ENCODE data around the gene RAPGEF1. TPM values are rescaled to one million over a fixed set of nuclear protein-coding genes. Genes with fewer than 3 reads are reported as not detected.

RAPGEF1 gene
- total RNA-seq, 1 experiment from 2014 or later, result 61.5 TPM

DNA sequence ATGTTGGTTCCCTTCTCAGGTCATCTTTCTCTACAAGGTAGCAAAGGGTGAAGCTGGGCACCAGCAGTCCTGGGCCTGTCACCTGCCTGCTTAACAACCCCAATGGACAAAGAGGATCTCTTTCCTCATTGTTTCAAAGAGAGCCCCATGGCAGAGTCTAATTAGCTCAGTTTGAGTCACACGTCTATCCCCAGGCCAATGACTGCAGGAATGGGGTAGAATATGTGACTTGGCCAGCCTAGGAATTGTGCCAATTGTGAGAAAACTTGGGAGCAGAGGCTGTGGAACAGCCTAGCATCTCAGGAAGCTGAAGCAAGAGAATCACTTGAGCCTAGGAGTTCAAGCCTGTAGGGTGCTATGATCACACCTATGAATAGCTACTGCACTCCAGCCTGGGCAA is 3.6 kb upstream of the RAPGEF1 start:
- Histone ChIP-seq H3K36me3 (ENCODE audit: insufficient read depth, low read length, poor library complexity, severe bottlenecking) (no peaks in the 10 kb centered on the region), H3K9me3 (ENCODE audit: low read depth, low read length, poor library complexity, severe bottlenecking) (no peaks in the 10 kb centered on the region), H3K4me3 (ENCODE audit: low read depth, low read length, poor library complexity, severe bottlenecking) (no peak overlapping the region), H3K4me1 (ENCODE audit: insufficient read depth, low read length, poor library complexity, severe bottlenecking) (no peaks in the 10 kb centered on the region), H3K27me3 (replicated peaks; ENCODE audit: insufficient read depth, low read depth, low read length, poor library complexity) (no peaks in the 10 kb centered on the region), H3K27ac (ENCODE audit: low read depth, low read length, poor library complexity, severe bottlenecking) (no peak overlapping the region)
- TF ChIP-seq, protein P1, sequence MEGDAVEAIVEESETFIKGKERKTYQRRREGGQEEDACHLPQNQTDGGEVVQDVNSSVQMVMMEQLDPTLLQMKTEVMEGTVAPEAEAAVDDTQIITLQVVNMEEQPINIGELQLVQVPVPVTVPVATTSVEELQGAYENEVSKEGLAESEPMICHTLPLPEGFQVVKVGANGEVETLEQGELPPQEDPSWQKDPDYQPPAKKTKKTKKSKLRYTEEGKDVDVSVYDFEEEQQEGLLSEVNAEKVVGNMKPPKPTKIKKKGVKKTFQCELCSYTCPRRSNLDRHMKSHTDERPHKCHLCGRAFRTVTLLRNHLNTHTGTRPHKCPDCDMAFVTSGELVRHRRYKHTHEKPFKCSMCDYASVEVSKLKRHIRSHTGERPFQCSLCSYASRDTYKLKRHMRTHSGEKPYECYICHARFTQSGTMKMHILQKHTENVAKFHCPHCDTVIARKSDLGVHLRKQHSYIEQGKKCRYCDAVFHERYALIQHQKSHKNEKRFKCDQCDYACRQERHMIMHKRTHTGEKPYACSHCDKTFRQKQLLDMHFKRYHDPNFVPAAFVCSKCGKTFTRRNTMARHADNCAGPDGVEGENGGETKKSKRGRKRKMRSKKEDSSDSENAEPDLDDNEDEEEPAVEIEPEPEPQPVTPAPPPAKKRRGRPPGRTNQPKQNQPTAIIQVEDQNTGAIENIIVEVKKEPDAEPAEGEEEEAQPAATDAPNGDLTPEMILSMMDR (conservative IDR thresholded peaks at IDR 0.05; ENCODE audit: low read depth, low read length), result no peak
- TF ChIP-seq EZH2 (IDR thresholded peaks at IDR 0.05; ENCODE audit: borderline replicate concordance, low read depth, low read length, poor library complexity, severe bottlenecking), result no peak
- intact Hi-C loops (cut with micrococcal nuclease; ENCODE audit: unreplicated experiment), result loop anchor here (10.0 kb wide), 1 partner anchor 239 kb away; the partner anchor contains the start of gene POMT1
- POLR2A ChIA-PET (ENCODE audit: low non-redundant PET), result no interaction called here
- no peak for DNase-seq (ENCODE audit: low spot score)
- BruUV-seq (replicated peaks), result no TSS peak
- CTCF ChIA-PET, result no interaction called here

DNA sequence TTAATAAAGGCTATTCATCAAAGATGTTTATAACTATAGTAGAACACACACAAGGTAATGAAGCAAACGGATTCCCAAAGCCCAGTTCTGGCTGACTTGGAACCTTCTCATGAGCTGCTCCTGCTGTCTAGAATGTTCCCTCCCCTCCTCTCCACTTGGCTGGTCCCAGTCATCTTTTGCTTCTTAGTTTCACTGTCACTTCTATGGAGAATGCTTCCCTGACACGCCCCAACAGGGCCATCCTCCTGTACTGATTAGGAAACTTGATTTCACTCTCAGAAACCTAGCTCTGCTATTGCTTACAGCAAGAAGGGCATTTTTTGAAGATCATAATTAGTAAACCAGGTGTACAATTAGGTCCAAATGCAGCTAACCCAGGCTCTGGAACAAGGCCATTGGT is 3.2 kb upstream of the RAPGEF1 start:
- TF ChIP-seq, protein P1 (conservative IDR thresholded peaks at IDR 0.05; ENCODE audit: low read depth, low read length), result no peak
- intact Hi-C loops (cut with micrococcal nuclease; ENCODE audit: unreplicated experiment), result loop anchor here (10.0 kb wide), 1 partner anchor 238 kb away; the partner anchor contains the start of gene POMT1
- no peak overlapping the region for H3K27ac ChIP-seq (ENCODE audit: low read depth, low read length, poor library complexity, severe bottlenecking)
- BruUV-seq (replicated peaks), result no TSS peak
- H3K27me3 ChIP-seq (replicated peaks; ENCODE audit: insufficient read depth, low read depth, low read length, poor library complexity), result no peaks in the 10 kb centered on the region
- no peaks in the 10 kb centered on the region for H3K36me3 ChIP-seq (ENCODE audit: insufficient read depth, low read length, poor library complexity, severe bottlenecking)
- no peaks in the 10 kb centered on the region for H3K4me1 ChIP-seq (ENCODE audit: insufficient read depth, low read length, poor library complexity, severe bottlenecking)
- H3K4me3 ChIP-seq (ENCODE audit: low read depth, low read length, poor library complexity, severe bottlenecking), result no peak overlapping the region
- ChIA-PET POLR2A (ENCODE audit: low non-redundant PET) (no interaction called here), CTCF (interaction anchor here (0.6 kb wide), 1 partner anchor 11 kb away, joined by 4 read pairs; no protein-coding TSS in a partner anchor)
- no peaks in the 10 kb centered on the region for H3K9me3 ChIP-seq (ENCODE audit: low read depth, low read length, poor library complexity, severe bottlenecking)
- DNase-seq (ENCODE audit: low spot score), result no peak

DNA sequence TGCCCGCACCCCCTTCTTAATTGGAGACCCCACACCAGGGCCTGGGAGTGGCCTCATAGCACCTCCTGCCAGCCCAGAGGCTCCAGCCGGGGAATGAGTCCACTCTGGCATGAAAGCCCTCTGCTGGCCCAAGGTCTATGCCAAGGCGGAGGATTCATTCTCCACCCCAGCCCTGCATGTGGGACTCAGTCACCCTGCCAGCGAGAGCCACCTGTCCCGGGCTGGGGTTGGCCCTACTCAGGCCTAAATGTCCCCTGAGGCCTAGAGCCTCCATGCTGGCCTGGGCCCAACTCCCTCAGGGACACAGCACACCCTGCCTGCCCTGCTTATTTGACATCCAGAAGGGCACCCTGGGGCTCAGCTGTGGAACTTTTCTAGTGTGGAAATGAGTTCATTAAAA is 1.0 kb upstream of the RAPGEF1 start:
- Histone ChIP-seq H3K27me3 (replicated peaks; ENCODE audit: insufficient read depth, low read depth, low read length, poor library complexity) (no peaks in the 10 kb centered on the region), H3K27ac (ENCODE audit: low read depth, low read length, poor library complexity, severe bottlenecking) (no peak overlapping the region), H3K9me3 (ENCODE audit: low read depth, low read length, poor library complexity, severe bottlenecking) (no peaks in the 10 kb centered on the region), H3K4me3 (ENCODE audit: low read depth, low read length, poor library complexity, severe bottlenecking) (no peak overlapping the region), H3K36me3 (ENCODE audit: insufficient read depth, low read length, poor library complexity, severe bottlenecking) (no peaks in the 10 kb centered on the region), H3K4me1 (ENCODE audit: insufficient read depth, low read length, poor library complexity, severe bottlenecking) (no peaks in the 10 kb centered on the region)
- CTCF ChIA-PET, result interaction anchor here (0.7 kb wide), 3 partner anchors 10 to 1802 kb away, joined by 4 read pairs; no protein-coding TSS in a partner anchor
- POLR2A ChIA-PET (ENCODE audit: low non-redundant PET), result no interaction called here
- no TSS peak for BruUV-seq (replicated peaks)
- intact Hi-C loops (cut with micrococcal nuclease; ENCODE audit: unreplicated experiment), result loop anchor here (1.0 to 10.0 kb wide), 2 partner anchors 150 to 236 kb away; partner anchors contain the start of gene POMT1
- DNase-seq (ENCODE audit: low spot score), result no peak
- TF ChIP-seq, protein P1 (conservative IDR thresholded peaks at IDR 0.05; ENCODE audit: low read depth, low read length), result no peak
- TF ChIP-seq EZH2 (IDR thresholded peaks at IDR 0.05; ENCODE audit: borderline replicate concordance, low read depth, low read length, poor library complexity, severe bottlenecking), result no peak

All from A673 (cell line).